Retina (tissue), 1 donor: Measurements from ENCODE around the gene CMIP.

ENCODE experiments used
- DNase-seq: peaks from one replicate; pipeline ENCODE4 v3.0.0-alpha.2; 2016

The CMIP gene

GRCh38 chr16:81462683-81463082 lies 18.1 kb downstream of the CMIP start:
- DNase-seq = no peak

DNA sequence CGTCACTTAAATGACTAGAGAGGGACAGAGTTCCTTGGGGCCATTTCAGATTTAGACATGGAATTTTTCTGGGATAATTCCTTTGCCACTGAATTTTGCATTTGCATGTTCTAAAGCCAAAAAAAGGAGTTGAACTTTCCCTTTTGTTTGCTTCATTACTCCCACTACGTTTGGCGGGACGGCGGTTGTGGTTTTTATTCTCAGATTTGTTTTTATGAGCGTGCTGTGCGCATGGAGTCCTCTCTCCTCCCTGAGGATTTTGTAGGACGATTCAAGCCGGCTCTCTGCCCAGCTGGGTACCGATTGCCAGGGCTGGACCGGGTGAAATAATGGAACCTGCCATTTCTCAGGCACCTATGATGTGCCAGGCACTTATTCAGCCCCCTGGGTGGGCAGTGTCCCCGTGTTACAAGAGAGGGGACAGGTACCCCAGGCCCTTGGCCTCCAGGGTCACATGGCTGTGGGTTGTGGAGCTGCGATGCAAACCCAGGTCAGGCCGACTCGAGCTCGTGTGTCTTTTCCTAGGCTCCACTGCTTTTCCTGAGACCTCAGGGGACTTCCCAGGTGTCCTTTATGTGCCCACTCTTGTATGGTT lies 18.8 kb downstream of the CMIP start:
- DNase-seq = no peak

- DNase-seq = no peak
These were observed 19.7 kb downstream of the CMIP start for GRCh38 chr16:81464279-81464678.

- DNase-seq = no peak
These were observed 20.9 kb downstream of the CMIP start for GRCh38 chr16:81465375-81465943.

- no peak for DNase-seq
These were observed 21.9 kb downstream of the CMIP start for GRCh38 chr16:81466356-81466980.

- DNase-seq = no peak
These were observed 22.5 kb downstream of the CMIP start for GRCh38 chr16:81467072-81467471.

DNA sequence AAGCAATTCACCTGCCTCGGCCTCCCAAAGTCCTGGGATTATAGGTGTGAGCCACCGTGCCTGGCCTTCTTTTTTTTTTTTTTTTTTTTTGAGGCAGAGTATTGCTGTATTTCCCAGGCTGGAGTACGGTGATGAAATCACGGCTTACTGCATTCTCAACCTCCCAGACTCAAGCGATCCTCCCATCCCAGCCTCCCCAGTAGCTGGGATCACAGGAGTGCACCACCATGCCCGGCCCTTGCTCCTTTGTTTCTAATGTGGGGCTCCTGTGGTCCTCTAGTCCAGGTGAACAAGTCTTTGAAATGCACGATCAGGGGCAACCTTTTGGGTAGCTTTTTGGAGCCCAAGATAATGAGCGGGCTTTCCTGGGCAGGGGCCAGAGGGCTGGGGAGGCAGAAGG lies 23.2 kb downstream of the CMIP start:
- no peak for DNase-seq

DNA sequence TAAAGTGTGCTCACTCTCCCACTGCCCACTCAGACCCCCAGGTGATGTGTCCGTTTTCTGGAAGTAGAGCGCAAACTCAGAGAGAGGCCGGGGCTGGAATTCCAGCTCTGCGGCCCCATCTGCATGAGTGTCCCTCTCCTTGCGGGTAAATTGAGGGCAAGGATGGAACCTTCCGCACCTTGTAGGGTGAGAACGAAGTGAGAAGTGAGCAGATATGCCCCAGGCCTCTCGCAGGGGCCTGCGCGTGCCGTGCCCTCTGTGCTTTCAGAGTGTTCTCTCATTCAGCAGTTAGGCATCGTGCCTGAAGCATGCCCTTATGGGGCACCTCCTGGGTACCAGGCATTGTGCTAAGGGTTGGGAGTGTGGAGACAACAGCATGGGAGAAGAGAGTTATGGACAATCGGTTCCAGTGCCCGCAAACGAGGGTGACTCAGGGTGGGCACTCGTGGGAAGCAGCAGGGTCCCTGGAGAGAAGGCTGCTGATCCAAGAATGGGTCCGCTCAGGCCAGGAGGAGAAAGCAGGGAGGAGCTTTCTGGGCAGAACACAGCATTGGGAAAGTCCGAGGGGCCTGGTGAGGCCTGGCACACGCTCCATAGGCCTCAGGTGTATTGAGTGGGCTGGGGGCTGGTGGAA lies 23.8 kb downstream of the CMIP start:
- no peak for DNase-seq

GRCh38 chr16:81469183-81469677 lies 24.6 kb downstream of the CMIP start:
- DNase-seq = no peak

DNA sequence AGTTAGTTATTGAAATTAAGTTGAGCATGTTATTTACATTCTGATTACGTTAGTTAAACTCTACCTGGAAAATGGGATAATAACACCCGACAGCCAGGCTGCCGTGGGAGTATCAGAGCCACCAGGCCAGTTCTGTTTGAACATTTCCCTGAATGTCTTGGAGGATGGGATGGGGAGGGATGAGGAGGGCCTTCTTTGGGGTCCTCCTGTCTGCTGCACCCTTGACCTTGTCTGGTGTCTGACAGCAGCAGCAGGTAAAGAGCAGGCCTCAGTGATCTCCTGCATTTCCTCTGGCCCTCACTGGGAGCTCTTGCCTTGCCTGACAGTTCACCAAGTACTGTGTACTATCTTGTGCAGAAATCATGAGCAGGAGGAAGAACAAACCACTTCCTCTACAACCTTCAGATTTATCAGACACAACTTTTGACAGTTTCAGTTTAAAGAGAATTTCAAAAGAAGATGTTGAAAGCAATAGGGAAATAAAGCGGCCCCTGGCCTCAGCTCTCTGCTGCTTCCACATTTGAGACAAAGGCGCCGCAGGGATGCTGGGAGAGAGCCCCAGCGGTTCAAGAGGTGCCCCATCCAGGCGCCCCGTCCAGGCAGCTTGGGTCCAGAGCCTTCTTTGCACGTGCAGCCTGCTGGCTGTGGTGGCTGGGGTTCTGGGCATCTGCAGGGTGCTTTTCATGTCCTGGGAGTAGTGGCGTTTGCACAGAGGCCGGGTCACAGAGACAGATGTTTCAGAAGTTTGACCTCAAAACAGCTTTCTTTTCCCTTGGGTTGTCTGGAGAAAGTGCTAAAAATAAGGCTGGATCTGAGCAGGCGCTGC lies 25.3 kb downstream of the CMIP start:
- no peak for DNase-seq

GRCh38 chr16:81470796-81471636 lies 26.4 kb downstream of the CMIP start:
- DNase-seq = no peak

DNA sequence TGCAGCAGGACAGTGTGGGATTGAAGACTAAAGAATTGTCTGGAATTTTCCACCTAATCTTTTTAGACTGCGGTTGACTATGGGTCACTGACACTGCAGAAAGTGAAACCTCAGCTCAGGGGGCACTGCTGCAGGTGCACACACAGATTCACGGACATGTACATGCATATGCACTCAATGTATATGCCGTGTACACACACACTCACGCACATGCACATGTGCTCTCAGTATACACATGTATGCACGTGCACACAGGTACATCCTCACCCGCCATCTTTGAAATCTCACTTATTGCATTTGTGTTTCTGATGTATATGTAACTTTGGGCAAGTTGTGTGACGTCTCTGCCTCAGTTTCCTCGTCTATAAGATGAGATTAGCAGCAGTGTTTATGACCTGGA lies 27.3 kb downstream of the CMIP start:
- DNase-seq = no peak

DNA sequence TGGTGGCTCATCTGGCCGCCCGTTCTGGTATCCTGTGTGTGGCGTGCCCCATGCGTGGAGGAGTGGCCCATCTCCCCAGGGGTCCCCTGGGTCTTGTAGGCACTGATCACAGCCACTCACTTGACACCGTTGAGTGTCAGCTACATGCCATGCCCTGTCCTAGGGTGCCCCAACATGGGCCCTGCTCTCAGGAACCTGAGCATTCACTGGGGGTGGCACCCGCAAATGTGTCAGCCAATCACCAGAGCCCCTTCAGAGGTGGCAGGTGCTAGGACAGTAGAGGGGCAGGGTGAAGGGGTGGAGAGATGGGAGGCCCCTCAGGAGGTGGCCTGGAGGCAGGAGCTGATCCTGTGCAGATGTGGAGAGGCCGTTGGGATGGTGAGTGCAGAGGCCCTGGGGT lies 27.8 kb downstream of the CMIP start:
- DNase-seq = no peak

- no peak for DNase-seq
These were observed 28.5 kb downstream of the CMIP start for GRCh38 chr16:81473066-81473488.

DNA sequence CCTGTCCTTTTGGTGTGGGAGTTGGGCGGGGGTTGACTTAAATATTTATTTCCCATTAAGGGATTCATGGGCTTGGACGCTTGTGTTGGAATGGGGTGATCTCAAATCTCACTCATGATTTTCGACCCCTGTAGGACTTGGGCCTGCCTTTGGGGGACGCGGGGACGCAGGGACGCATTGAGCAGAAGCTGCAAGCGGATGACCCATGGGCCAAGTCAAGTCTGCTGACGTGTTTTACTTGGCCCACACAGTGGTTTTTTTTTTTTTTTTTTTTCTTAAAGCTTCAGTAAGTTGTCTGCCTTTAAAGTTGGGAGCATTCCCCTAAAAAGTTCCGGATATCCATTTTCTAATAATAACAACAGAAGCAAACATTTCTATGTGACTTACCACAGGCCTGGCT lies 28.9 kb downstream of the CMIP start:
- DNase-seq = no peak

DNA sequence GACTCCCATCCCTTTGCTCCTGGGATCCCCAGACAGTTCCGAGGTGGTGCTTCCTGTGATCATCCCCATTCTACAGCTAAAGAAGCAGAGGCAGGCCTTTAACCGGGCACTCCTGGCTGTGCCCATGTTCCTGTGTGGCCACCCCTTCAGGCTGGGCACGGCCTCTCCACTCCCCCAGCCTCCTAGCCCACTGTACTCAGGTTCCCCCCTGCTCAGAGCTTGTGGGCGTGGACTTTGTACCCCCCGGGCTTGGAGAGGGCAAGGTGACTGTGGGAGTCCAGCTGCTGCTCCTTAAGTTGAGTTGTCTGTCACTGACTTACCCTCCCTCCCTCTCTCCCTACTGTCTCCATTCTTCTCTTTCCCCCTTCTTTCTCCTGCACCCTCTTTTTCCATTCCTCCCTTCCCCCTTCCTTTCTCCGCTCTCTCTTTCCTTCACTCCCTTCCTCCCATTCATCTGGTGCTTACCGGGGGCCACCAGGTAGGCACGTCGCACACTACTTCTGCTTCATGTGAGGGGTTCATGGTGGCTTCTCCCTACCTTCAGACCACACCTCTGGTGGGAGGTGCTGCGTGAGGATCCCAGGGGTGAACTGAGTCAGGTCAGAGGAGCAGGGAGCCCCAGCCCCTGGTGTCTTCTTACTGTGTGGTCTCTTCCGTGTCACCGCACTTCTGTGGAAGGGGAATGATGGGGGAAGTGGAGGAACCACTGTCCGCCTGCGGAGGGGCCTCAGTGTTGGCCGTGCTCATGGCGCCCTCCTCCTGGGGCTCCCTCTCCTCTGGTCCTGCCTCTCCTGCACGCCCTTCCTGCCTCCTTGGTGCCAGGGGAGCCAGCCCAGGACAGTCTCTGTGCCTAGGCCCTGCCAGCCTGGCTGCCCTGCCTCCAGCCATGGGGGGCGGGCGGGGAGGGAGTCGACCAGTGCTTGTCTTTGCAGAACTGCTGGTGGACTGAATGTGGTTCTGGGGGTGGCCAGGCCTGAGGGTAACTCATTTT lies 29.7 kb downstream of the CMIP start:
- no peak for DNase-seq

DNA sequence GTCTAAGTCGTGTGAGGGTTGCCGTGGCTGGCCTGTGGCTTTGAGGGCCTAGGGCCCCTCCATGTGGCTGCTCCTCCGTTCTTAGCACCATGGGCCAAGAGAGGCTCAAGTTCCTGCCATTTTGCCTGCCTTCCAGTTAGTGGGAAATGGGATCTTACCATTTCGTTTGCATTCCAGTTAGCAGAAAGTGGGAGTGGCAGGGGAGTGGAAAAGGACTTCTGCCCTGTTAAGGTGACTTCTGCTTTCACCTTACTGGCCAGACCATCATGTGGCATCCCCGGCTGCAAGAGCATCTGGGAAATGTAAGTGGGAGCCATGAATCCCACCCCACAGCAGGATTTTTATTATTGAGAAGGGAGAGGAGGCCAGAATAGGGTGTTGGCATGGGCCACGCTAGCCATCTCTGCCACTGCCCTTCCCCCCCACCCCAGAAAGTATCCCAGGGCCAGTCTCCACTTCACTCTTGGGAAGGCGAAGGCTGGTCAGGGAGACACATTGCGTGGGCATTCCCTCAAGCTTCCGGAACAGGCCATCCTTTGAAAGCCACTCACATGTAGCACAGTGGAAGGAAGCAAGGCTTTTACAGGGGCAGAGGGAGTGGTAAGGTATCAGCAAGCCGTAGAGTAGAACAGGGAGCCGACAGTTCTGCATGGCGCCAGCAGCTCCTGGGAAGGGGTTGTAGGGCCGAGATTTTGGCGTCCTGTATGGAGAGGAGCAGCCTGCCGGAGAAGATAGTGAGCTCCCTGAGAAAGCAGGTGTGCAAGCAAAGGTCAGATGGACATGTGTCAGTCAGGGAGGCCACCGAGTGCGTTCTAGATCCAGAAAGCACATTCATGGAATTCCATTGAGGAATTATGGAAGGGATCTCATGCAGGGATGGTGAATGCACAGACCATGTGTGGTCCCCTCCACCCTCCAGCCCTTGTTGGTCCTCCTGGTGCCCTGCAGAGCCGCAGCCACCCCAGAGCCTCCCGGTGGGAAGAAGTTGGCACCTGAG lies 33.4 kb downstream of the CMIP start:
- DNase-seq = no peak

DNA sequence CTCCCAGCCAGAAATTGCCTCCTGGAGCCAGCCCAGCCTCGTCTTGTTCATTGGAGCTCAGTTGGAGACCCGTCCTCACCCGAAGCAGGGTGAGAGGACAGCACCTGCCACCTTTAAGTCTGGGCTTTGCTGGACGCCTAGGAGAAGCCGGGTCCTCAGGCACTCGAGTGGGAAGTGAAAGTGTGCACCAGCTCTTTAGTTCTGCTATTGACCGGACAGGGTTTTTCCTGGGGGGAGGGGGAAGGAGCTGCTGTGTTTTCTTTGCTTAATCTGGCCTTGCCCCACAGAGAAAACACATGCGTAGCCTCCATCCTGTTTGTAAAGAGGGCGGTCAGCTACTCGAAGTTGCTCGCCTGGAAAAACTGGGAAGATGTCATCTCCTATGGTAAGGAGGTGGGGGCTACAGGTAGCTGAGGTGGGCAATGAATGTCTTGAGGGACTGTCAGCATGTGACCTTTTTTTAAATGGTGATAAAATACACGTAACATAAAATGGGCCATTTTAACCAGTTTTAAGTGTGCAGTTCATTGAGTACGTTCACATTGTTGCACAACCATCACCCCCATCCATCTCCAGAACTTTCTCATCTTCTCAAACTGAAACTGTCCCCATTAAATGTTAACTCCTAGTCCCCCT lies 34.4 kb downstream of the CMIP start:
- no peak for DNase-seq

GRCh38 chr16:81480606-81481206 lies 36.1 kb downstream of the CMIP start:
- no peak for DNase-seq
